Measurements from ENCODE around the gene MPEG1. TPM values are rescaled to one million over a fixed set of nuclear protein-coding genes. Genes with fewer than 3 reads are reported as not detected.
A peak's percentile ranks its signal among the peaks of the same experiment; 100 is the strongest.

Gene MPEG1
- total RNA-seq, 1 experiment from 2014 or later, result not detected

- no peak for DNase-seq (ENCODE audit: low spot score)
Measured at GRCh38 chr11:59188954-59189353, 23.8 kb downstream of the MPEG1 start.

GRCh38 chr11:59187587-59187986, 25.1 kb downstream of the MPEG1 start:
- DNase-seq (ENCODE audit: low spot score), result no peak

GRCh38 chr11:59187035-59187434, 25.7 kb downstream of the MPEG1 start:
- no peak for DNase-seq (ENCODE audit: low spot score)

- DNase-seq (ENCODE audit: low spot score), result no peak
Measured at GRCh38 chr11:59186130-59186594, 26.6 kb downstream of the MPEG1 start.

GRCh38 chr11:59185386-59185945, 27.3 kb downstream of the MPEG1 start:
- DNase-seq (ENCODE audit: low spot score), result no peak

- no peak for DNase-seq (ENCODE audit: low spot score)
Measured at GRCh38 chr11:59184691-59185339, 27.9 kb downstream of the MPEG1 start.

- no peak for DNase-seq (ENCODE audit: low spot score)
Measured at GRCh38 chr11:59183771-59184170, 29.0 kb downstream of the MPEG1 start.

- no peak for DNase-seq (ENCODE audit: low spot score)
Measured at GRCh38 chr11:59182457-59183151, 30.1 kb downstream of the MPEG1 start.

GRCh38 chr11:59181746-59182456, 30.8 kb downstream of the MPEG1 start:
- DNase-seq (ENCODE audit: low spot score), result no peak

- DNase-seq (ENCODE audit: low spot score), result no peak
Measured at GRCh38 chr11:59180907-59181306, 31.8 kb downstream of the MPEG1 start.

GRCh38 chr11:59180168-59180776, 32.5 kb downstream of the MPEG1 start:
- DNase-seq (ENCODE audit: low spot score), result no peak

- DNase-seq (ENCODE audit: low spot score), result no peak
Measured at GRCh38 chr11:59179121-59179520, 33.6 kb downstream of the MPEG1 start.

GRCh38 chr11:59178402-59178801, 34.3 kb downstream of the MPEG1 start:
- DNase-seq (ENCODE audit: low spot score), result no peak

- DNase-seq (ENCODE audit: low spot score), result no peak
Measured at GRCh38 chr11:59176330-59176729, 36.4 kb downstream of the MPEG1 start.

GRCh38 chr11:59175091-59175501, 37.6 kb downstream of the MPEG1 start:
- no peak for DNase-seq (ENCODE audit: low spot score)

GRCh38 chr11:59174664-59175033, 38.1 kb downstream of the MPEG1 start:
- peak; percentile 29 for DNase-seq (ENCODE audit: low spot score)

- DNase-seq (ENCODE audit: low spot score), result peak; percentile 20
Measured at GRCh38 chr11:59173964-59174663, 38.6 kb downstream of the MPEG1 start.

- DNase-seq (ENCODE audit: low spot score), result no peak
Measured at GRCh38 chr11:59173080-59173963, 39.4 kb downstream of the MPEG1 start.

GRCh38 chr11:59172345-59173079, 40.2 kb downstream of the MPEG1 start:
- DNase-seq (ENCODE audit: low spot score), result no peak
